Cerebellar cortex (tissue), 1 donor: ENCODE results near the gene EEF1AKMT3.

Experiments used
- DNase-seq: peaks from one replicate; pipeline ENCODE4 v3.0.0-alpha.2; 2015; ENCODE audit warnings: low spot score

EEF1AKMT3 gene

DNA sequence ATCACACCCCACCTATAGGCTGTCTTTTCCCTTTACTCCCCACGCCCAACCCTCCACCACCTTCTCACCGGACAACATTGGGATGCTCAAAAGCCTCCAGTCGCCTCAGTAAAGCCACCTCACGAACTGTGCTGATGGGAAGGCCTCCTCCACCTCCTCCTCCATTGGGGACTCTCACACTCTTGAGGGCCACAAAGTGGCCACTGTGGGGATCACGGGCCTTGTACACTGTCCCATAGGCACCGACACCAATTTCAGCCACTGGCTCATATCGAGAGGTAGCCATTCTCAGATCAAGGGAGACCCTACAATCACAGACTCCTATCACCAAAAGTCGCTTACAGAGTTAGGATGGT is 21.0 kb upstream of the EEF1AKMT3 start:
- no peak for DNase-seq

DNA sequence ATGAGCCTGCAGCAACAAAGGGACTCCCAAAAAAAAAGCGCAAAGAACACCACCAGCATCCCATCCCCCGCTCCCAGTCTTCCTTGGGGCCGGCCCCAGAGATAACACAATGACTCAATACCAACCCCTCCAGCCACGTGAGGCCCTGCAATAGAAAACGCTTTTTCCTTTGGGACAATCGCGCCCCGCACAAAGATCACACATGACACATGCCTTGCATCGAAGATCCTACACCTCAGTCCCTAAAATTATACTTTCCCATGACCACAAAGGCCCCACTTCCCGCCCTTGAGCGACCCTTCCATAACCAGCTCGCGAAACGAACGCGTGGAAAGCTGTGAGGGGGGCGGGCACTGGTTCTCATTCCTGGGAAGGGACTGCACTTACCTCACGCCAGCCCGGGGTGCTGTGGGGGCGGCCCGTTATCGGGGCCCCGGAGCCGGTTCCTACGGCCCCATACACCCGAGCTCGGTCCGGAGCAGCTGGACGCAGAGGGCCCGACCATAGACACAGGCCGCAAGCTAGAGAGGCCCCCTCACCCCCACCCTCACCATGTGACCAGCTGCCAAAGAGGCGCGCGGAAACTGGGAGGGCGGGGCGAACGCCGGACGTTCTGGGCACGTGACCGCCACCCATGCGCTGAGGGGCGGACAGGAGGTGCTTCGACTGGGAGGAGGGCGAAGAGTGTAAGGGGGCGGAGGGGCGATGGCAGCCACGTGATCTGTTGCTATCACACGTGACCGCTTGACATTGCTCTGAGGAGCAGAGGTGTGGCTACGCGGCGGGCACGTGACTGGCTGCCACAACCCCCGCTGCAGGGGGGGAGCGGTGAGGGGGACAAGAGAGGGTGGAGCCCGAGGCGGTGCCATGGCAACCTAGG is 20.4 kb upstream of the EEF1AKMT3 start, which contains the start of gene CDK4:
CDK4 (minus strand) TSS at position 523 of the 880 bp plus-strand sequence. CDS start 593 bp downstream, outside the sequence.
- peak; percentile 100 for DNase-seq

DNA sequence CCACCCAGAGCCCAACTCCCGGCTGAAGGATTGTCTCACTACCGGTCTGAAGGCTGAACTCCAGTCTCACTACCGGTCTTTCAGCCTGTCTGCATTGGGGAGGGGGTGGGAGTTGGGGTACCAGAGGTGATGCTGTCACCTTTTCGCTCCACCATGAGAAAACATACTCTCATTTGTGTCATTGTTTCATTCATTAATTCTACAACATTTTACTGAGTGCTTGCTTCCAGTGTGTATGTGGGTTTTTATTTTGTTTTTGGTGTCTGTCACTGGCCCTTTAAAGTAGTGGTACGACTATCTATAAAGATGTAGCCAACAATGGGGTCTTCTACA is 19.8 kb upstream of the EEF1AKMT3 start:
- no peak for DNase-seq

DNA sequence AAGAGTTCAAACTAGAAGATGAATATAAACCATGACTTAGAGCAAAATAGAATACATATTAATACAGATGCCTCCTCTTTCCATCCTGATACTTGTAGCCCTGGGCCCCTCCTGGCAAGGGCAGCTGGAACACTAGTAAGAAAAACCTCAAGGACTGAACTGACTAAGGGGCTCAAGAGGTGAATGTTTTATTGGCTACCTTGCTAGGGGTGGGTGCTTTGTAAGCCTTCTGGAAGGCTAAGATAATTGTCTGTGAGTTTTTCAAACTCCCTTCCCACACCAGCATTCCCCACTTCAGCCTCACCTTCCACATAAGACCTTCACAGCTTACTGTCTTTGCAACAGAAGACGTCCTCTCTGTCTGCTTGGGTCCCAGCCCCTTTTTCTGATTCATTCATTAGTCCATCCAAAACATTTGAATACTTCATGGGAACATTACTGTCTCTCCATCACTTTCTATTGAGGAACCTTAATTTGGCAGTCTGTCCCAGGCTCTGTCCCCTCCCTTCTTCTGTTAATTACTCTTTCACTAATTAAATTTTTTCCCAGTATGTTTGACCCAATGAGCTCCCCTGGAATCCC is 18.6 kb upstream of the EEF1AKMT3 start:
- DNase-seq, result no peak

DNA sequence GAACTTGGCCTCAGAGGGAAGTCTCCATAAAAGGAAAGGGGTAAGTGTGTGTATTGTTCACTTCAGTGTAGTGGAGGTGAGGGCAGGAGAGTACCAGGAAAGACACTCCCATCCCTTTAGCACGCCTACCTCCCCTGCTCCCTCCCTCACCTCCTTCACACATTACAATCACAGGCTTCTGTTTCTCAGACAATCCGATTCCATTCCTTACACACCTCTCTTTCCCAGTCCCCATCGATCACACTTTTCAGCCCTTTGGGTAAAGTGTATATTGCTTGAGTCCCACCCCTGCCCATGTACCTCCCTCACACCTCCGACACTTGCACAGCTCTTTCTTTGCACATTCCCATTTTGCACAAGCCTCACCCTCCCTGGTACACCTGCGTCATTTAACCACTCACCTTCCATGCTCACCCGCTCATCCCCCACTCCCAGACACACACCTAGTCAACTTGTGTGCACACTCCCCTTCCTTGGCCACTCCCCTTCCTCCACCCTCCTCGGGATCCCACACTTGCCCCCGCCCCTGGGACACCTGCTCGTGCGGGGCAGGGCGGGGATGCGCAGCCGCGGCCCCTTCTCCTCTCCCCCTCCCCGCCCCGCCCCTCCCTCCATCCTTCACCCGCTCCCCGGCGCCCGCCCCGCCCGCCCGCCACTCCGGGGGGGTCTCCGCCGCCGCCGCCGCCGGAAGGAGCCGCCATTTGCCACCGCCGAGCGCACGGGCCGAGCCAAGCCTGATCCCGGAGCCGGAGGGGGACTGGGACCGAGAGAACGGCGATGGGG is 17.8 kb upstream of the EEF1AKMT3 start, which contains the start of gene MARCHF9:
MARCHF9 (plus strand) TSS at position 693 of the 783 bp plus-strand sequence. CDS start 426 bp downstream, outside the sequence.
- peak; percentile 85 for DNase-seq

DNA sequence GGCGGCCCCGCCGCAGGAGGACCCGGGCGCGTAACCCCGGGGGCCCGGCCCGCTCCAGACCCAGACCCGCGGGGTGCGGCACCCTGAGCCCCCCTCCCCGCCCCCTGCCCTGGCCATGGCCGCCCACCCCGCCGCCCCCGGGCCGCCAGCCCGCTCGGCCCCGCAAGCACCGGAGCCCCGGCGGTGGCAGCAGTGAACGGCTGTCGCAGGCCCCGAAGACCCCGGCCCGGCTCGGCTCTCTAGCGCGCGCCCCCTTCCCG is 17.3 kb upstream of the EEF1AKMT3 start:
- DNase-seq, result no peak

DNA sequence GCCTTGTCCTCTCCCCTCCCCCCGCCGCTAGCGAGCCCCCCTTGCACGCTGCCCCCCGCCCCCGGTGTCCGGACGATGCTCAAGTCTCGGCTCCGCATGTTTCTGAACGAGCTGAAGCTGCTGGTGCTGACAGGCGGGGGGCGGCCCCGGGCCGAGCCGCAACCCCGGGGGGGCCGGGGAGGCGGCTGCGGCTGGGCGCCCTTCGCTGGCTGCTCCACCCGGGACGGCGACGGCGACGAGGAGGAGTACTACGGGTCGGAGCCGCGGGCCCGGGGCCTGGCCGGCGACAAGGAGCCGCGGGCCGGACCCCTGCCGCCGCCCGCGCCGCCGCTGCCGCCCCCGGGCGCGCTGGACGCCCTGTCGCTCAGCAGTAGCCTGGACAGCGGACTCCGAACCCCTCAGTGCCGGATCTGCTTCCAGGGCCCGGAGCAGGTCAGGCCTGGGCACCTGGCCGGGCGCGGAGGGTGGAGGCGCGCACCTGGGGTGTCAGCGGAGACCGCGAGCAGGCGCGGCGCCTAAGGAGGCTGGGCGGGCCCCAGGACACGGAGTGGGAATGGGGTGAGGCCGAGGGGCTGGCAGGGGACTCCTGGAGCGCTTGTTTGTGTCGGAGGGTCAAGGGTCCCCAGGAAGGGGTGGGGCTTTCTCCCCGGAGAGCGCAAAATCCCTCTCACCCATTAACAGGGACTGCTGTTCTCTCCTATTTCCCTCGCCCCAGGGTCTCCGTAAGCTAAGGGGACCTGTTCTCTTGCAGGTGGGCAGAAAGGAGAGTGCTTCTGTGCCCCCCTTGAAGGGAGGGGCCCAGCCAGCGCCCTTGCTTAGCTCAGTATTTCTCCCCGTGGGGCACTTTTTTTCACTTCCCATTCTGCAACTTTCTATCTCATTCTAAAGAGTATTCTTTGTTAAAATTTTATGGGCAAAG is 16.7 kb upstream of the EEF1AKMT3 start:
- no peak for DNase-seq

DNA sequence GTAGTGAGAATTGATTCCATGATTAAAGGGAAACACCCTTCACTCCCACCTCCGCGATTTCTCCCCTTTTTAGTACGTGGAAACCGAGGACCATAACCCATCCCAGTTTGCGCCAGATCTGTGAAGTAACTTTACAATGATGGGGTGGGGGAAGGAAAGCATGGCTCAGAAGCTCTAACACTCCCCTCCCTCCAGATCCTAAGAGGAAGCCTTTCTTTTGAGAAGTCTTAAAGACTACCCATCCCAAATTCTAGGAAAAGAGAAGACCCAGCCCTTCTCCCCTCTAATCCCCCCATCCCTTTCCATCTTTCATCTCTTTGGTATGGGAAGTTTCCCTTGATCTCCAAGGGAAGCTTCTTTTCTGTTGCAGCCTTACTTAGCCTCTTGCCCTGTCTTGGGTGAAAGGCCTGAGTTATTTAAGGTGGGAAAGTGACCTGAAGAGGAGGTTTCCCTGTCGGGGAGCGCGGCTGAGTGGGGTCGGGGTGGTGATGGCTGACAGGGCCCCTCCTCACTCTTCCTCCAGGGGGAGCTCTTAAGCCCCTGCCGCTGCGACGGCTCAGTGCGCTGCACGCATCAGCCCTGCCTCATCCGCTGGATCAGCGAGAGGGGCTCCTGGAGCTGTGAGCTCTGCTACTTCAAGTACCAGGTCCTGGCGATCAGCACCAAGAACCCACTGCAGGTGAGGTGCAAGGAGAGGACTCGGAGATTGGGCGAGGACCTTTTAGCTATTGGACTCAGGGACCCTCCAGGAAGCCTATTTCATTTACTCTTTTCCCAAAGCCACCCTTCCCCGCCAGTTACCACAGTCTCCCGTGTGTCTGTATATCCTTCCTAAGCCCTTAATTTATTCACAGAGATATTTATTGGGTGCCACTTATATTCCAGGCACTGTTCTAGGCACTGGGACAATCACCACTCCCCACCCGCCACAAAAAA is 15.7 kb upstream of the EEF1AKMT3 start:
- no peak for DNase-seq

DNA sequence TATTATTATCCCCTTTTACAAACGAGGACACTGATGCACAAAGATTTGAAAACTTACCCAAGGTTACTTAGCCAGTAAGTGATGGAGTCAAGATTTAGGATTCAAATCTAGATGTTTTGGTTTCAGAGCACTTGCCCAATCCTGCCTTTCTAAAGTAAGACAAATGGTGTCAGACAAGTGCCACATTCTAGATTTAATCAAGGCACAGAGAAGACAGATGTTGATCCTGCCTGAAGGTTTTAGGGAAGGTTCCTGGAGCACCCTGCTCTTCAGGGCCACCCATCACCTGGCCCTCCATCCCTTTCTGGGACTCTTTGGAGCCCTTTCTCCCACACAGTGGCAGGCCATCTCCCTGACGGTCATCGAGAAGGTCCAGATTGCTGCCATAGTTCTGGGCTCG is 14.6 kb upstream of the EEF1AKMT3 start:
- no peak for DNase-seq

DNA sequence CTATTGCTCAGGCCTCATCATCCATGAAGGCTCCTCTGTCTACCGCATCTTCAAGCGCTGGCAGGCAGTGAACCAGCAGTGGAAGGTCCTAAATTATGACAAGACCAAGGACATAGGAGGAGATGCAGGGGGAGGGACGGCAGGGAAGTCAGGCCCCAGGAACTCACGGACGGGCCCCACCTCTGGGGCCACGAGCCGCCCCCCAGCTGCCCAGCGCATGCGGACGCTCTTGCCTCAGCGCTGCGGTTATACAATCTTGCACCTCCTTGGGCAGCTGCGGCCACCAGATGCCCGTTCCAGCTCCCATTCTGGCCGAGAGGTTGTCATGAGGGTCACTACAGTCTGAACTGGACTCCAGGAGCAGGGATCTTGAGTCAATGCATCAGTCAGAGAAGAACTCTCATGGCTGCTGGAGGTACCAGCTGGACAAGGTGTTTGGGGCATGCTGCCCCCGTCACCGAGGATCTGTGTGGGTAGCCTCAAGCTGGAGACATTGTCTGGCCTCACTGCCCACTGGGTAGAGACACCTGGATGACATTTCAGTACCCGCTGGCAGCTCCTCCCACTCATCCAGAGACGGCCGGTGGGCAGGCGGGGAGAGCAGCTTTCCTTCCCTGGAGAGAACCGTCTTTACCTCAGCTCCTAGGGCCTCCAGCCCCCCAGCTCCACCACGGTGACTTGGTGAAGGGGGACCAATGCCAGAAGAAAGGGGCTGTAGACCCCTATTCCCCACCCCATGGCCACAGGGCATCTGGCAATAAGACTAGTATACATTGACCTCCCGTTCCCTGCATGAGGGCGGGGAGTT is 13.7 kb upstream of the EEF1AKMT3 start:
- no peak for DNase-seq

DNA sequence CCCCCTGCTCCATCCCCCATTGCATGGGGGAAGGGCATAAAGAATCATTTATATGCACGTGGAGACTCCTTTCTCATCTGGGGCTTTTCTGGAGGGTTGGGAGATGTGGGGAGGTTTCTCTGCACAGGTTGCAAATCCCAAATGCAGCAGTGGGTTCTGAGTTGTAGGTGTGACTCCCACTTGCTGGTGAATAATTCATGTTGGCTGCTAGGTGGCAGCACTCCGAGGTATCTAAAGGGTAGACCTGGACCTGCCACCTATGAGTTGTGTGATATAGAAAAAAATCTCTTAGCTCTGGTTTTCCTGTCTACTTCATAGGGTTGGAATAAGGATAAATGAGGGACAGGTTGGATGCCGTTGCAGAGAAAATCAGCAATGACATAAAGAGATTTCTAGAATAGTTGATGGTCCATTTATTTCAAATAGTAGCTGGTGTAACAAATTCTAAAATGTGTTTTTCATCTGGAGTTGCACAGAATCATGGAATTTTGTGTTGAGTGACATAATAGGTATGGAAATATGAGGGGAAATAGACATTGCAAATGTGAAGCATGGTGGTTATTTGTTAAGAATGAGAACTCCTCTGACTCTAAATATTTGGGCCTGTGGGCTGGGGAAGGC is 12.9 kb upstream of the EEF1AKMT3 start:
- DNase-seq, result peak; percentile 53

DNA sequence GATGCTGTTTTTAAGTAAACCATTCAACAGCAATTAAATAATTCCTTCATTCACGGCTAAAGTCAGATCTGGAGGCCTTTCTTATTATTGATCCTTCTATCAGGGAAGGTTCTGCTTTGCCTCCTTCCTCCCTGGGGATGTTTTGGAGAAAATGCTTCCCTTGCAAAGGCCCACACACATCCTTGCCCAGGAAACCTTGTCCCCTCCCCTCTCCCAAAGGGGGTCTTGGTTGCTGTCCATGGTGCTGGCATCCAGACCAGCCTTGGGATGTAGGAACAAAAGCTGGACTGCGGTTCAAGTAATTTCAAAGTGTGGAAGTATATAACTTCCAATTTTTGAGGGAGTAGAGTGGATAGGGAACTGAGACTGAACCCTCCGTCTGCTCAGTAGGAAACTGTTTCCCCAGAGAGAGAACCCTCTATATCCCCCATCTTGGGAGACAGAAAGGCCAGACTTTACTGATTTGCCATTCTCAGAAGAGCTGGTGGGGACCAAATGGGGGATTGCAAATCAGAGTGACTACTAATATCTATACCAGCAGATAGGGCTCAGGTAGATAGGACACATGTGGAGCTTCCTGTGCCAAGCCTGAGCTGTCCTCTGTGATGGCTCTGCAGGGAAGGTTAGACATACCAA is 11.9 kb upstream of the EEF1AKMT3 start:
- no peak for DNase-seq

DNA sequence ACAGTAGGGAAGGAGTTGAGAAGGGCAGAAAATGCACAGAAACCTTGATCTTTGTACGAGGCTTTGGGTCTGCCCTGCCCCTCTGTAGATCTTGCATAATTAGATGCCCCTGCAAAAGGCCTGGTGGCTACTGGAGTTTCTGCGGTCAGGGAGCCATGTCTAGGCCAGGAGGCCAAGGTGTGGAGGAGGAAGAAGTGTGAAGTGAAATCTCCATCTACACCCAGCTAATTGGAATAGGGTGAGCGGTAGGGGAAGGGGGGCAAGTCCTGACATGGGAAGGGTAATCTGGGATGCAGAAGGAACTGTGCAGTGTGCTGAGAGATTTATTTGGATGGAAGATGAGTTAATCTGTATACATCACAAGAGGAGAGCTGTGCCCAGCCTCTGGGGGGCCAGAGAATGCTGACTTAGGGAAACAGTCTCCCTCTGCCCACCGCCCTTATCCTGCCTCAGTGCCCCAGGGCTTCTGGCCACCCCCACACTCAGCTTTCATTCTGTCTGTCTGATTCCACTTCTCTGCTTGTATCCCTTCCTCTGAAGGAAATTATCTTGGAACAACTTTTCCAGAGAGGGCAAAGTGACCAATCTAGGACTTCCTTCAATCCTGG is 10.9 kb upstream of the EEF1AKMT3 start:
- no peak for DNase-seq

DNA sequence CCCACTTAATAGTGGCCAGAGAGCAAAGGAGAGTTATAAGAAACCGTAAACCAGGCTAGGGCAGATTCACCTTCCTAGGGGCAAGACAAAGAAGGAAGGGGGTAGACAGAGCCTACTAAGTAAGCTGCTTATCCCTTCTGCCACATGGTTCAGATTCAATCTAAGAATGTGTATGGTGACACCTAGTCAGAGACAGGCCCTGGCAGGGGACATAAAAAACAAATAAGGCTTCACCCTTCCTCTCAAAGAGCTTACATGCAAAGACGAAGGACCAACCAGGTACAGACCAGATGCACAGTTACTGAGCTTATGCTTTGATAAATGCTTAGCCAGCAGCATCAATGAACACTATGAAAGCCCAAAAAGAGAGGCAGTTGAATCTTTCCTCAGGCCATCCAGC is 10.0 kb upstream of the EEF1AKMT3 start:
- no peak for DNase-seq

DNA sequence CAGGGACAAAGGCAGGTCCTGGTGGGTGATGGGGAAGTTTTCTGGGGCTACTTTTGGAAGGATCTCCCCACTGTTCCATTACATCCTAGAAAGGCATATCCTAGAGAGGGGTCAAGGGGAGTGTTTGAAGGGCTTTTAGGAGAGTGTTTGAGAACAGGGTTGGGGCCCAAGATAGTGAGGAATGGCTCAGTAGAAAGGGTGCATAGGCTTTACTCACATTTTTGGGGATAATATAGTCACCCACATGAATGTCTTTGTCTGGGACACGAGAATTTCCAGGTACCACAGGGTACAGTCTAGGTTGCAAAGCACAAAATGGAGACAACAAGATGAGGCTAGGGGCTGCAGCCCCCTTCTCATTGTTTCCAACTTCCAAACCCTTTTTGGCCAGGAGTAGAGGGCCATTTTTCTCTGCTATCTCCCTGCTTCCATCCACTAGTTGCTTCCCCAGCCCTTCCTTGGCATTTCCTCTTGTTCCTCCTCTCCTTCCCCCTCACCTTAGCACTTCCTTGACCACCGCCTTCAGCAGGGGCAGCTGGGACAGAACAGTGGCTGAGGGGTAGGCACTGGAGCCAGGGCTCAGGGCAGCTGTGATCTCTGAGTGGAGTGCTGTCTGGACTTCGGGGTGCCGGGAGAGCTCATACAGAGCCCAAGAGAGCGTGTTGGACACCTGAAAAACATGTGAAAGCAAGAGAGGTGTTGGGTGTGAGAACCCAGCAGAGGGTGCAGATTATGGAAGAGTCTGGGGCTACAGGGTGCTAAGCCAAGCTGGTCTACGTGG is 8.3 kb upstream of the EEF1AKMT3 start:
- no peak for DNase-seq

DNA sequence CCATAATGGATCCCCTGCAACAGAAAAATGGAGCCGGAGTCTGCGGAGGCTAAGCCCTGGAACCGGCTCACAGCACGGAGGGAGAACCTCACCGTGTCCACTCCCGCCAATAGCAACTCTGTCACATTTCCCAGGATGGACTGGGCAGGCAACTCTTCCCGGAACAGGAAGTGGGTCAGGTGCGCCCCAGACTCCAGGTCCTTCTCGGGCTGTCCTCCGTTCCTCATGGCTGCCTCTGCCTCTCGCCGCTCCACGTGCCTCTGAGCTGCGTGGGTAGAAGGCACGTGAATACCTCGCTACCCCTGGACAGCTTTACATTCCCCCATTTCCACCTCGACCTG is 7.8 kb upstream of the EEF1AKMT3 start:
- no peak for DNase-seq

DNA sequence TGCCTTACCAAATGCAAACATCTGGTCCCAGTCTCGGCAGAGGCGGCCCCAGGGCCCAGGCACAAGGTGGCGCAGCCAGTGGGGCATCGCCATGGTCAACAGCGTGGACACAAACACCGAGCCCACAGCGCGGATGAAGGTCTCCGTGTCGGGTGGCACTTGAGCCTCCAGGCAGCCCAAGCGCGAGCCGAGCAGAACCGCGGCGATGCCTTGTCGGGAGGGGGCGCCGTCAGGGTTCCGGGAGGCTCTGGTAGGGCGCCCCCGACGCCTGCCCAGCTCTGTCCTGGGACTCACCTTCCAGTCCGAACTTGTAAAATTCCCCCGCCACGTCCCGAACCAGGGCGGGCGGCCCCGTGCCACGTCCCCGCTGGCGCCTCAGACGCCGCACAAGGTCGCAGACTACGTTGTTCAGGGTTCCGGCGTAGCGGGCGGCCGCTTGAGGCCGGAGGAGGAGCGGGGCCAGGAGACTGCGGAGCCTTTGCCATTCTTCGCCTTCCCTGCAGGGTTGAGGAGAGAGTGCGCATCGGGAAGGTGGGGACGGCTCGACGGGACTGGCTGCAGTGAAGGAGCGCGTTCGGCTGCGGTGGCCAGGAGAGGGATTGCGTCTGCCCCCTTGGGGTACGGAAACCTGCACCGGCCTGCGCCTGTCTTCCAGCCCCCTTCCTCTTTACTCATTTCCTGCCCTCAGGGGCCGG is 7.3 kb upstream of the EEF1AKMT3 start:
- DNase-seq, result no peak
